Activated gamma-delta T cell treated with anti-CD3 and anti-CD28 coated beads, Interleukin-2, amount 50 U/mL, for 16 hours (primary cell): ENCODE data around the gene PRDM5.

Source experiments
- DNase-seq: peaks from one replicate; pipeline ENCODE4 v3.0.0-alpha.2; 2020; ENCODE audit warnings: low read depth

PRDM5 gene

GRCh38 chr4:120922381-120923206 lies at the start of gene PRDM5:
TSS of gene PRDM5 (minus strand) at chr4:120922726. CDS start at chr4:120922608, 118 bp downstream.
- DNase-seq = no peak

DNA sequence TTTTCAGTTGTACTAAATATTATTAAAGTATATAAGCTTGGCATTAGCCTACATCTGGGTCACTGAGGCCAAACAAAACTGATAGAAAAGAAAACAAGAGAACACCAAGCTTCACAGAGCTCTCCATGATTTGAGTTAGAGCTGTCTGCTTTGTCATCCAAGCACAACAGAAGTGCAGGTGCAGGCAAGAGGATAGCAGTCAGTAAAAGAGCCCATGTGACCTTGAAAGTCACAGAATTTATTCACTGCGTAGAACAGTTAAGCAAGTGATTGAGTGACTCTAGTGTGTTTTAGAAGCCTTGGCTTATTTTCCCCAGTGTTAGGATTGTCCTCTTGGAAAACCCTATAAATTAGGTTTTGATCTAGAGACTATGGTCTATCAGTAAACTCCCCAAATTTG lies 49.4 kb upstream of the PRDM5 start:
- DNase-seq = no peak

- no peak for DNase-seq
Measured at GRCh38 chr4:120965938-120966337, 43.4 kb upstream of the PRDM5 start.

GRCh38 chr4:120964596-120964995 lies 42.1 kb upstream of the PRDM5 start:
- DNase-seq = no peak

DNA sequence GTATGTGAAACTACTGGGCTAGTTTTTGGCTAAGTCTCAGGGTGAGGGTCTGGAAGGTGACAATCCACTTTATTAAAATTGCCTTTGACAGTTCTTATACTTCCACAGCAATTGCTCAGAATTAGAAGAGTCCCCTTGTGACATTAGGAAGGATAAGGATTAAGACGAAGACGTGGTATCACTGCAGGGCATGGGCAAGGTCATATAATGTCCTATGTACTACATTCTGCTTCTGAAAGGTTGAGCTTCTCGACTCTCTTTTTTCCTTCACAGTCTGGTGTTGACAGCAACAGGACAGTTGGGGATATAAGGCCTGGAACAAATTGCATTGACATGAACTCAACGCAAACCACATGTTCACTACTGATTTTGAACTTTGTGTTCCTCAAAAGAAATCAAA lies 40.9 kb upstream of the PRDM5 start:
- DNase-seq = no peak

DNA sequence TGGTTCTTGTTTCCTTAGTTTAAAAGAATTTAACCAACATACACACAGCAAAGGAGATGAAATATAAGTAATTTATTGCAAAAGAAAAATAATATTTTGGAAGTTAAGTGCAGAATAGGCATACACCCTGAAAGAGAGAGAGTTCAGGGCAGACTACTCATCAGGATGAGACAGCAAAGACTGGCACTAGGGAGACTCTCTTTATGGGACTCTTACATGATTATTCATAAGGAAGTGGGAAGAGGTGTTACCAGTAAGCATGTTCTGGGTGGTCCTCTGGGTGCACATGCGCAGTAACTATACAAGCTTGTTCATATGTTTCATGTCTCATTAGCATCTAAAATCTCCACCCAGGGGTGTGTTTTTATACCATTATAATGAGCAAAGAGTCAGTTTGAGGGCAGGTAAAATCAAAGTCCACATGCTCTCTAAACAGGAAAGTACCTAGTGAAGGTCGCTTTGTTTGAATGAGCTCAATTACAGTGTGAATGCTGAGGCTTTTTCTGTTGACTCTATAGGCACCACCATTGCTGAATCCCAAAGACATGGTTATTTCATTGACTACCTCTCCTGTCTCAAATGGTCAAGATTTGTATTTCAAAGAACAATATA lies 38.2 kb upstream of the PRDM5 start:
- no peak for DNase-seq

- no peak for DNase-seq
Measured at GRCh38 chr4:120948382-120948781, 25.9 kb upstream of the PRDM5 start.

- no peak for DNase-seq
Measured at GRCh38 chr4:120942776-120943175, 20.2 kb upstream of the PRDM5 start.

DNA sequence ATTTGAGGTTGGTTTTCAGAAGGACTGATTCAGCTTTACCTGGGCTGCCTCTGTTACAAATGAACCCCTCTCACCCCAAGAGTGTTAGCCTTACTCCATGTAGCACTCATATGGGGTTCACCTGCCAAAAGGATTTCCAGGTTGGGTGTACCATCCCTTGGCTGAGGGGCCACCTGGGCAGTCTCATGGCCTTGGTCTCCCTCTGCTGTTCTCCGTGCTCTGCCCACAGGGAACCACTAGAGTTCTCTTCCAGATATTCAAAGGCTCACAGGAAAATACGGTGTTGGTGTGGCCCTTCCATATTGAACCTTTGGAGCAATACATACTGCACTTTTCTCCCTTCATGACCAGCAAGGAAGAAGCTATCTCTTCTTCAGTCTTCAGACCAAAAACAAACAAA lies 18.0 kb upstream of the PRDM5 start:
- no peak for DNase-seq

DNA sequence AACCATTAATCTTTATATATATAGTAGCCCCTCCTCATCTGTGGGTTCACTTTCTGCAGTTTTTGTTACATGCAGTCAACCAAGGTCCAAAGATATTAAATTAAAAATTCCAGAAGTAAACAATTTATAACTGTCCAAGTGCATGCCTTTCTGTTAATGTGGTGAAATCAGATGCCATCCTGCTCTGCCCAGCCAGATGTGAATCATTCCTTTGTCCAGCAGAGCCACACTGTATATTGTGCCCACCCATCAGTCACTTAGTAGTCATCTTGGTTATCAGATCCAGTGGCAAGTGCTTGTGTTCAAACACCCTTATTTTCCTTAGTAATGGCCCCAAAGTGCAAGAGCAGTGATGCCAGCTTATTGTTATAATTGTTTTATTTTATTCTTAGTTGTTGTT lies 17.2 kb upstream of the PRDM5 start:
- DNase-seq = no peak

DNA sequence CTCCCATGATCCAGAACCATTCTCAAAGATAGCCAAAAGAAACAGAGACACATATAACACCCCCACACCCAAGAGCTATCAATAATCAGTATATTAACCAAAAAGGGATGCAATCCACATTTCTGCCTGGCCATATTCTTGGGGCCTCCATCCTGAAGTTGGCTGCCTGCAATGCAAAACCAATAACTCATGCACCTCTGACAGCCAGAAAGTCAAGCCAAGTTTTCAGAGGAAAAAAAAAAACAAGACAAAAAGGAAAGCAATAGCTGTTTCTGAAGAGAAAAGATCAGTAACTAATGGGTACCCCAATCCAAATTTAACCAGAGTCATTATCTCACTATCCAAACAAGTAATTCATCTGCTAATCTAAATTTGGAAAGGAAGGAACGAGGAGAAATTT lies 7.3 kb upstream of the PRDM5 start:
- no peak for DNase-seq

- DNase-seq = no peak
Measured at GRCh38 chr4:120927801-120928409, 5.4 kb upstream of the PRDM5 start.

DNA sequence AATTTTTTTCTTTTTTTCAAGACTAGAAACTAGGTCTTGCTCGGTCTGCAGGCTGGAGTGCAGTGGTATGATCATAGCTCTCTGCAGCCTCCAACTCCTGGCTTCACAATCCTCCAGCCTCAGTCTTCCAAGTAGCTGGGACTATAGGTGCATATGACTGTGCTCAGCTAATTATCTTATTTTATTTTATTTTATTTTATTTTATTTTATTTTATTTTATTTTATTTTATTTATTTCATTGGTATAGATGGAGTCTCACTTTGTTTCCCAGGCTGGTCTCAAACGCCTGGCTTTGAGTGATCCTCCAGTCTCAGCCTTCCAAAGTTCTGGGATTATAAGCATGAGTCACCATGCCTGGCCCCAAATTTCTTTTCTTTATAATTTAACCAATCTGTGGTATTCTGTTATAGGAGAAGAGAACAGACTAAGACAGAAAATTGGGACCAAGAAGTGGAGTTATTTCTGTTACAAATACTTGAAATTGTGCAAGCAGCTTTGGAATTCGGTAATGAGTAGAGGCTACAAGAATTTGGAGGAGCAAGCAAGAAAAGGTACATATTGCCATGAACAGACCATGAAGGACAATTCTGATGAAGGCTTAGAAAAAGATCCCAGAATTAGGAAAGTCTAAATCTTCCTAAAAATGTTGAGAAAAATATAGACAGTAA lies 4.0 kb upstream of the PRDM5 start:
- no peak for DNase-seq

GRCh38 chr4:120924931-120925330 lies 2.4 kb upstream of the PRDM5 start:
- no peak for DNase-seq

DNA sequence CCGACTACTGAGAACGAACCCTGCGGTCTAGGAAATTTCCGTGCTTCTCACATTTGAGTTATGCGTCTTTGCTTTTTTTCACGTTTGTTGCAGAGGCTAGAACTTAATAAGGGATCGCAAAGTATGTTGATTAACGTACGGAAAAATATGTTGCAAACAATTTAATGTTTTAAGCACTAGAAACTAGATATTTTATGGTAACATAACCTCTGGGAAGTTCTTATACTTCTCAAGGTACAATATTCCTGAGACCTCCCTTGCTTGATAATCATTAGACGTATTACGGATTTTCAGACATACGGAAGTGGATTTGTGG lies 639 bp upstream of the PRDM5 start:
- no peak for DNase-seq

GRCh38 chr4:120921456-120922380 lies 808 bp downstream of the PRDM5 start:
- DNase-seq = no peak

GRCh38 chr4:120920666-120921065 lies 1.9 kb downstream of the PRDM5 start:
- no peak for DNase-seq

- DNase-seq = no peak
Measured at GRCh38 chr4:120919358-120919757, 3.2 kb downstream of the PRDM5 start.

- no peak for DNase-seq
Measured at GRCh38 chr4:120918788-120919187, 3.7 kb downstream of the PRDM5 start.

DNA sequence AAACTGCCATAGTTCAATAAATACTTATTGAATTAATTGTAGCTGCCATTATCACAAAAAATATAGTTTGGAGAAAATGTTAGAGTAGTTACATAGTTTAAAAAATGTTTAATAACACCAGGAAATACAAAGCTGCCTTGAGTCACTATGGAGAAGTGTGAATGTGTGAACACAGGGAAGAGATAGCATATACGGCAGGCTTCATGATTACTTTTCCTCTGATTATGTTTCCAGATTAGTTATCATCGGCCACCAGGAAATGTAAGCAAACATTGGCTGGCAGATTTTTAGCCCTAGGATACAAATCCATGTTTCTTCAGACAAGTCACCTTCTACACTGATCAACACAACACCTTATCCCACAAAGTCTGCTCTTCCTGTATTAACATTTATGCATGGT lies 4.4 kb downstream of the PRDM5 start:
- no peak for DNase-seq

DNA sequence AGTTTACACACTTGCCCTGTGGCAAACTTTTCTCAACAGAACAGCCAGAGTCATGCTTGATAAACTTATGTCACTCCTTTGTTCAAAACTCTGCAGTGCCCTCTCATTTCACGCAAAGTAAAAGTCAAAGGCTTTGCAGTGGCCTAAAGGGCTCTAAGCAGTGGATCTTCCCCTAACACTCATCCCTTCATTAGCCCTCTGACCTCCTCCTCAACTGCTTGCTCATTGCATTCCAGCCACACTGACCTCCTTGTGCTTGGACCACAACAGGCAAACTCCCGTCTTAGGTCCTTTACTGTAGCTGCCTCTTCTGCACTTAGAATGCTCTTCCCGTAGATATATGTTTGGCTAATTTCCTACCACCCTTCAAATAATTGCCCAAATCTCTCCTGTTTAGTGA lies 5.6 kb downstream of the PRDM5 start:
- DNase-seq = no peak

- no peak for DNase-seq
Measured at GRCh38 chr4:120915336-120915735, 7.2 kb downstream of the PRDM5 start.
